Gastroesophageal sphincter (tissue), 4 donors: ENCODE data around the gene DDX55. TPM values are rescaled to one million over a fixed set of nuclear protein-coding genes. Genes with fewer than 3 reads are reported as not detected.
"Not testable (repeated sequence)": the region's sequence is repeated elsewhere in the genome, so short reads cannot be mapped to it uniquely, and the experiment has no call there.

ENCODE experiments used
- ATAC-seq: fragments of 150-250 bp; one replicate; pipeline ENCODE4 v1.9.1; 2016; ENCODE audit warnings: mild to moderate bottlenecking, moderate library complexity
- H3K27ac ChIP-seq, 4 donors: fragments of 200-600 bp; sonication (generic) in 3 of 4; 1 replicate in 3 of 4; 2 replicates in 1 of 4; pipeline ENCODE4 v1.5.1; 2016 to 2019
- H3K27me3 ChIP-seq: fragments of 200-600 bp; sonication (generic); one replicate; pipeline ENCODE4 v1.5.1; 2019
- H3K36me3 ChIP-seq, 2 donors: fragments of 200-600 bp; sonication (generic); one replicate each; pipeline ENCODE4 v1.5.1; 2019; ENCODE audit warnings: control low read depth in 1 of 2
- H3K4me1 ChIP-seq, 3 donors: fragments of 200-600 bp; sonication (generic); 1 replicate in 2 of 3; 2 replicates in 1 of 3; pipeline ENCODE4 v1.5.1; 2016 to 2019; ENCODE audit warnings: control low read depth in 2 of 3
- H3K4me3 ChIP-seq, 2 donors: fragments of 200-600 bp; sonication (generic); one replicate each; pipeline ENCODE4 v1.5.1; 2019; ENCODE audit warnings: mild to moderate bottlenecking in 1 of 2, moderate library complexity in 1 of 2
- H3K9me3 ChIP-seq, 3 donors: fragments of 200-600 bp; sonication (generic); one replicate each; pipeline ENCODE4 v1.5.1; 2017 to 2019; ENCODE audit warnings: control low read depth in 2 of 3
- EP300 ChIP-seq: sonication (generic); formaldehyde crosslinking; IDR thresholded peaks from one replicate; pipeline ENCODE4 v1.6.1; 2017; ENCODE audit warnings: antibody characterized with exemption, mild to moderate bottlenecking
- POLR2A ChIP-seq, 2 donors: fragments of 450-650 bp; IDR thresholded peaks; one replicate each; pipeline ENCODE4 v1.6.1; 2017; ENCODE audit warnings: antibody characterized with exemption in 2 of 2, mild to moderate bottlenecking in 2 of 2, moderate library complexity in 1 of 2
- POLR2AphosphoS5 ChIP-seq: sonication (generic); formaldehyde crosslinking; IDR thresholded peaks from one replicate; pipeline ENCODE4 v1.6.1; 2017; ENCODE audit warnings: antibody characterized with exemption
- WGBS, 2 donors: methylation state at CpG; one replicate each; pipeline ENCODE4 v1.1.5; 2018; ENCODE audit warnings: low coverage in 1 of 2; 5-methylcytosine and 5-hydroxymethylcytosine counted together
- total RNA-seq, 4 donors: library from RNA; depleted of rRNA; stranded (reverse); fragments of >200 nt; gene quantifications; one replicate each; pipeline ENCODE4 v1.1.0, GENCODE V29; 2016
- TF ChIP-seq, protein P1 (sequence below), 4 experiments: fragments of 200-600 bp in 2 of 4; fragments of 450-650 bp in 2 of 4; sonication (generic) in 1 of 4; IDR thresholded peaks; one replicate each; pipeline ENCODE4 v1.5.1; 2017 to 2019; ENCODE audit warnings: antibody characterized with exemption in 4 of 4, mild to moderate bottlenecking in 2 of 4, moderate library complexity in 2 of 4

DDX55 gene
- total RNA-seq, 4 donors from 2014 or later, result 15.3 to 22.6 (median 18.0) TPM

DNA sequence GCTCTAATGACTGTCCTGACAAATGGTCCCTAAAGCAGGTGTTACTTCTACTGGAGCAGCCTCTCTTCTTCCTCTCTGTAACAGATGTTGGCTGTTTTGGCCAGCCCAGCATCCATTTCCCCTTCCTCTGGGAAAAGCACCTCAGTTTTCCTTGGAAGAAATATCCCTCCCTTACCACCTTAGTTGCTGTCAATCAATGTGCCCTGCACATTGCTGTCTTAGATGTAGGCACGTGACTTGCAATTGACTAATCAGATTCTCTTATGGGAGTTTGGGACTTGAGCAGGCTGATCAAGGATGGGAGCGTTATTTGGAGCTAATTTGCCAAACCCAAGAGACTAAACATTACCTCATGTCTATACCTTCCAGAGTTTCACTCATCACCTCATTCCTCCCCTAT lies 29.5 kb upstream of the DDX55 start:
- WGBS, 2 donors, result 30 to 72% methylated on average over 2 of the region's 2 CpGs
- Histone ChIP-seq H3K36me3 (no peaks in the 10 kb centered on the region), H3K27ac (no peak overlapping the region), H3K27me3 (no peaks in the 10 kb centered on the region), H3K4me3 (no peak overlapping the region), H3K4me1 (no peaks in the 10 kb centered on the region), H3K9me3 (no peaks in the 10 kb centered on the region)
- ATAC-seq, result no peak
- TF ChIP-seq, protein P1, sequence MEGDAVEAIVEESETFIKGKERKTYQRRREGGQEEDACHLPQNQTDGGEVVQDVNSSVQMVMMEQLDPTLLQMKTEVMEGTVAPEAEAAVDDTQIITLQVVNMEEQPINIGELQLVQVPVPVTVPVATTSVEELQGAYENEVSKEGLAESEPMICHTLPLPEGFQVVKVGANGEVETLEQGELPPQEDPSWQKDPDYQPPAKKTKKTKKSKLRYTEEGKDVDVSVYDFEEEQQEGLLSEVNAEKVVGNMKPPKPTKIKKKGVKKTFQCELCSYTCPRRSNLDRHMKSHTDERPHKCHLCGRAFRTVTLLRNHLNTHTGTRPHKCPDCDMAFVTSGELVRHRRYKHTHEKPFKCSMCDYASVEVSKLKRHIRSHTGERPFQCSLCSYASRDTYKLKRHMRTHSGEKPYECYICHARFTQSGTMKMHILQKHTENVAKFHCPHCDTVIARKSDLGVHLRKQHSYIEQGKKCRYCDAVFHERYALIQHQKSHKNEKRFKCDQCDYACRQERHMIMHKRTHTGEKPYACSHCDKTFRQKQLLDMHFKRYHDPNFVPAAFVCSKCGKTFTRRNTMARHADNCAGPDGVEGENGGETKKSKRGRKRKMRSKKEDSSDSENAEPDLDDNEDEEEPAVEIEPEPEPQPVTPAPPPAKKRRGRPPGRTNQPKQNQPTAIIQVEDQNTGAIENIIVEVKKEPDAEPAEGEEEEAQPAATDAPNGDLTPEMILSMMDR (IDR thresholded peaks at IDR 0.05), result no peak
- TF ChIP-seq POLR2AphosphoS5 (no peak), POLR2A (IDR thresholded peaks at IDR 0.05) (no peak), EP300 (no peak)

DNA sequence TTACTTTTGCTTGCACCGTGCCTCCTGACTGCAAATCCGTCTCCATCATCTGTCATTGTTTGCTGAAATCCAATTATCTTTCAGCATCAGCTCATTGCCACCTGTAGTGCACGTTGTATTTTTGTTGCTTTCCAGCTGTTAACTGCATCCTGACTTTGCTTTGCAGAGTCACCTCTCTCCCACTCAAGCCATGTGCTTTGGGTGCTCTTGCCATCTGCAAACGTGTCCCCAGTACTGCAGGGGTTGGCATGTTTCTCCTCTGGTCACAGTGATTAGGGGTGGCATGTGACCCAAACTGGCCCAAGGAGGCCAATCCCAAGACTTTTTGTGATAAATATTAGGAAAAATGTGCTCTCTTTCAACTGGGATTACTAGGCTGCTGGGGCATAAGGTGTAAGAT lies 28.0 kb upstream of the DDX55 start:
- H3K27me3 ChIP-seq, result no peaks in the 10 kb centered on the region
- H3K4me1 ChIP-seq, result no peaks in the 10 kb centered on the region
- 21 to 29% methylated on average over 3 to 4 of the region's 4 CpGs for WGBS, 2 donors
- no peak for ATAC-seq
- no peaks in the 10 kb centered on the region for H3K36me3 ChIP-seq
- no peak overlapping the region for H3K4me3 ChIP-seq
- TF ChIP-seq POLR2AphosphoS5 (no peak), POLR2A (IDR thresholded peaks at IDR 0.05) (no peak), EP300 (no peak)
- TF ChIP-seq, protein P1 (IDR thresholded peaks at IDR 0.05), result no peak
- no peak overlapping the region for H3K27ac ChIP-seq
- H3K9me3 ChIP-seq, result no peaks in the 10 kb centered on the region

DNA sequence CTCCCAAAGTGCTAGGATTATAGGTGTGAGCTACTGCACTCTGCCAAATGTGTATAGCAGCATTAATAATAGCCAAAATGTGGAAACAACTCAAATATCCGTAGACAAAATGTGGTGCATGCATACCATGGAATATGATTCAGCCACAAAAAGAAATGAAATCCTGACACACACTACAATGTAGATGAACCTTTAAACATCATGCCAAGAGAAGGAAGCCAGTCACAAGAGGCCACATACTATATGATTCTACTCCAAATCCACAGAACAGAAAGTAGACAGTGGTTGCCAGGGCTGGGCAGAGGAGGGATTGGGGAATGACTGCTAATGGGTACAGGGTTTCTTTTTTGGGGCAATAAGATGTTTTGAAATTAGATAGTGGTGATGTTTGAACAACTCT lies 25.3 kb upstream of the DDX55 start:
- 100% methylated on average over 1 of the region's 1 CpG; no CpG with 5 or more reads in 1 of the 2 donors for WGBS, 2 donors
- Histone ChIP-seq H3K27me3 (no peaks in the 10 kb centered on the region), H3K27ac (no peak overlapping the region), H3K36me3 (no peaks in the 10 kb centered on the region), H3K4me3 (no peak overlapping the region), H3K9me3 (no peaks in the 10 kb centered on the region), H3K4me1 (peaks cover 0 to 3% (median 0%) of the 10 kb centered on the region in 3 donors)
- no peak for ATAC-seq
- no peak for TF ChIP-seq POLR2AphosphoS5
- TF ChIP-seq, protein P1 (IDR thresholded peaks at IDR 0.05), result no peak
- no peak for TF ChIP-seq EP300
- no peak for TF ChIP-seq POLR2A (IDR thresholded peaks at IDR 0.05)

DNA sequence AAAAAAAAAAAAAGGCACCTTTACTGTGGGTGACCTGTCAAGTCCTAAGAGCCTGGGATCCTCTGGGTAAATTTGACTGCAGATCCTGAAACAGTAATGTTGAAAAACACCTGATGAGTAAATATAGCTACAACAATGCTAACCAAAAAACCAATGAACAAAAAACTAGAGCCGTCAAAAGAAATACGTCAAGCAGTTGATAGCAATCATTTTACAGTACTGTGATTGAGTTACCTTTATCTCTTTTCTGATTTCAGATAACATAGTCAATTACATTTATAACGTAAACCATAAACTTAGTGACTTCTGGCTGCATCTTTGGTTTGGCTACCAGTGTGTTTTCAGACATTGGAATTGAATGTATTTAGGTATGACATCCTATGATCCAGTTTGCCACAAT lies 23.7 kb upstream of the DDX55 start:
- no peak for ATAC-seq
- H3K4me3 ChIP-seq, result no peak overlapping the region
- H3K27ac ChIP-seq, result no peak overlapping the region
- H3K36me3 ChIP-seq, result no peaks in the 10 kb centered on the region
- H3K27me3 ChIP-seq, result no peaks in the 10 kb centered on the region
- peaks cover 2 to 19% (median 11%) of the 10 kb centered on the region in 3 donors for H3K4me1 ChIP-seq
- no peaks in the 10 kb centered on the region for H3K9me3 ChIP-seq
- WGBS, 2 donors, result 90% methylated on average over 3 of the region's 3 CpGs
- no peak for TF ChIP-seq POLR2AphosphoS5
- TF ChIP-seq, protein P1 (IDR thresholded peaks at IDR 0.05), result no peak
- no peak for TF ChIP-seq POLR2A (IDR thresholded peaks at IDR 0.05)
- no peak for TF ChIP-seq EP300

DNA sequence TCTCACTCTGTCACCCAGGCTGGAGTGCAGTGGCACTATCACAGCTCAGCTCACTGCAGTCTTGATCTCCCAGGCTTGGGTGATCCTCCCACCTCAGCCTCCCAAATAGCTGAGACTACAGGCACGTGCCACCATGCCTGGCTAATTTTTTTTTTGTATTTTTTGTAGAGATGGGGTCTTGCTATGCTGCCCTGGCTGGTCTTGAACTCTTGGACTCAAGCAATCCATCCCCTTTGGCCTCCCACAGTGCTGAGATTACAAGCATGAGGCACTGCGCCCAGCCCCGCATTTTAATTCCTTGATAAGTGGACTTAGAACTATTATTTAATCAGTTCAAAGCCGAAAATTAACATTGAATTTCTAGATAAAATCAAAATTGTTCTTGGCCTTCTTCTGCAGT lies 23.1 kb upstream of the DDX55 start:
- H3K27ac ChIP-seq, H3K36me3 ChIP-seq, H3K27me3 ChIP-seq, H3K4me3 ChIP-seq, H3K9me3 ChIP-seq, ATAC-seq: not testable (repeated sequence)
- WGBS, 2 donors, result 86 to 95% methylated on average over 3 to 4 of the region's 4 CpGs
- peaks cover 2 to 23% (median 14%) of the 10 kb centered on the region in 3 donors for H3K4me1 ChIP-seq
